K562 (cell line): ENCODE measurements around the gene HSD17B1. TPM values are rescaled to one million over a fixed set of nuclear protein-coding genes. Genes with fewer than 3 reads are reported as not detected.
A peak's percentile ranks its signal among the peaks of the same experiment; 100 is the strongest.

Experiments
- ARID1B ChIP-seq: fragments of 450-650 bp; IDR thresholded peaks from 2 replicates; pipeline ENCODE4 v1.6.1; 2016; ENCODE audit warnings: antibody characterized with exemption, mild to moderate bottlenecking, inconsistent platforms
- ATF7 ChIP-seq: fragments of 450-650 bp; IDR thresholded peaks from 2 replicates; pipeline ENCODE4 v1.7.1; 2014; ENCODE audit warnings: mild to moderate bottlenecking, moderate library complexity
- FOXA1 ChIP-seq: fragments of 450-650 bp; IDR thresholded peaks from 2 replicates; pipeline ENCODE4 v1.6.1; 2016; ENCODE audit warnings: mild to moderate bottlenecking, borderline replicate concordance
- LEF1 ChIP-seq: fragments of 450-650 bp; IDR thresholded peaks from 2 replicates; pipeline ENCODE4 v1.6.1; 2016; ENCODE audit warnings: mild to moderate bottlenecking
- PCBP2 ChIP-seq: fragments of 200-400 bp; formaldehyde crosslinking; IDR thresholded peaks from 2 replicates; pipeline ENCODE4 v1.6.1; 2018; ENCODE audit warnings: low read length, low read depth, mild to moderate bottlenecking, moderate library complexity; ENCODE audit not compliant: poor library complexity, severe bottlenecking
- RBM39 ChIP-seq: fragments of 200-400 bp; formaldehyde crosslinking; optimal IDR thresholded peaks from 2 replicates; pipeline ENCODE3; 2018; ENCODE audit warnings: low read depth, low read length
- SNRNP70 ChIP-seq: fragments of 200-400 bp; formaldehyde crosslinking; optimal IDR thresholded peaks from 2 replicates; pipeline ENCODE3; 2017; ENCODE audit warnings: low read depth, low read length
- TAF15 ChIP-seq: fragments of 200-400 bp; formaldehyde crosslinking; IDR thresholded peaks from 2 replicates; pipeline ENCODE4 v1.6.1; 2017; ENCODE audit warnings: mild to moderate bottlenecking, low read depth, low read length, moderate library complexity
- XRCC4 ChIP-seq: IDR thresholded peaks from one replicate; pipeline ENCODE4 v1.6.1; 2011; ENCODE audit not compliant: insufficient read depth, insufficient read length; ENCODE audit errors: extremely low read depth
- ZNF253 ChIP-seq: fragments of 250-450 bp; sonication (Bioruptor Pico); conservative IDR thresholded peaks from 2 replicates; pipeline ENCODE4 v1.6.1; 2021; ENCODE audit warnings: mild to moderate bottlenecking
- ZNF584 ChIP-seq: fragments of 200-800 bp; sonication (Bioruptor generic); IDR thresholded peaks from 2 replicates; pipeline ENCODE4 v1.6.1; 2016; ENCODE audit warnings: low read depth, mild to moderate bottlenecking, missing genetic modification characterization, missing compliant biosample characterization
- polyA plus RNA-seq, 8 experiments: library from polyadenylated mRNA; depleted of rRNA in 4 of 8; stranded (reverse) in 5 of 8; unstranded in 3 of 8; fragments of >200 nt; fragmentation: Nextera tagmentation in 2 of 8; fragmentation: Illumina TruSeq in 1 of 8; extraction: Ambion mirVana in 2 of 8; extraction: Trizol in 1 of 8; gene quantifications; 2 replicates each; pipeline versions ENCODE4 v1.2.1 to v1.2.3, GENCODE V29; 2011 to 2014; ENCODE audit warnings: inconsistent platforms in 1 of 8, missing spikeins in 1 of 8
- total RNA-seq, 7 experiments: library from RNA; depleted of rRNA in 6 of 7; stranded (reverse); fragments of >200 nt in 6 of 7; fragmentation: Illumina TruSeq in 2 of 7; extraction: Trizol in 2 of 7; gene quantifications; 2 replicates each; pipeline versions ENCODE4 v1.2.1 to v1.2.3, GENCODE V29; 2011 to 2021; ENCODE audit warnings: low replicate concordance in 1 of 7
- TF ChIP-seq, protein P1 (sequence below): fragments of 450-650 bp; formaldehyde crosslinking; IDR thresholded peaks from 2 replicates; pipeline ENCODE4 v1.4.0; 2020; ENCODE audit warnings: mild to moderate bottlenecking
- TF ChIP-seq, protein P2 (sequence below): fragments of 450-650 bp; formaldehyde crosslinking; conservative IDR thresholded peaks from 2 replicates; pipeline ENCODE4 v1.4.0; 2022; ENCODE audit warnings: mild to moderate bottlenecking, missing genetic modification characterization
- TF ChIP-seq, protein P3 (sequence below), 2 experiments: fragments of 450-650 bp; IDR thresholded peaks; 2 replicates each; pipeline ENCODE4 v1.6.1; 2016
- TF ChIP-seq, protein P4 (sequence below), 3 experiments: IDR thresholded peaks in 2 of 3; conservative IDR thresholded peaks in 1 of 3; 2 replicates each; pipeline ENCODE4 v1.5.1; 2011 to 2012; ENCODE audit warnings: low read length in 3 of 3, mild to moderate bottlenecking in 3 of 3, control low read depth in 2 of 3, improper control_type of control experiment in 1 of 3, inconsistent platforms in 1 of 3, low read depth in 1 of 3, mixed read lengths in 1 of 3, moderate library complexity in 1 of 3; ENCODE audit not compliant: insufficient read depth in 2 of 3
- TF ChIP-seq, protein P5 (sequence below): fragments of 450-650 bp; formaldehyde crosslinking; IDR thresholded peaks from 2 replicates; pipeline ENCODE4 v1.4.0; 2020; ENCODE audit warnings: mild to moderate bottlenecking, moderate library complexity

Gene HSD17B1
- total and polyA plus RNA-seq, 9 of the 15 experiments (the other 6 are each of a cell fraction or from before 2014, with no cell fraction given) = 0.55 to 21.1 (median 3.6) TPM

DNA sequence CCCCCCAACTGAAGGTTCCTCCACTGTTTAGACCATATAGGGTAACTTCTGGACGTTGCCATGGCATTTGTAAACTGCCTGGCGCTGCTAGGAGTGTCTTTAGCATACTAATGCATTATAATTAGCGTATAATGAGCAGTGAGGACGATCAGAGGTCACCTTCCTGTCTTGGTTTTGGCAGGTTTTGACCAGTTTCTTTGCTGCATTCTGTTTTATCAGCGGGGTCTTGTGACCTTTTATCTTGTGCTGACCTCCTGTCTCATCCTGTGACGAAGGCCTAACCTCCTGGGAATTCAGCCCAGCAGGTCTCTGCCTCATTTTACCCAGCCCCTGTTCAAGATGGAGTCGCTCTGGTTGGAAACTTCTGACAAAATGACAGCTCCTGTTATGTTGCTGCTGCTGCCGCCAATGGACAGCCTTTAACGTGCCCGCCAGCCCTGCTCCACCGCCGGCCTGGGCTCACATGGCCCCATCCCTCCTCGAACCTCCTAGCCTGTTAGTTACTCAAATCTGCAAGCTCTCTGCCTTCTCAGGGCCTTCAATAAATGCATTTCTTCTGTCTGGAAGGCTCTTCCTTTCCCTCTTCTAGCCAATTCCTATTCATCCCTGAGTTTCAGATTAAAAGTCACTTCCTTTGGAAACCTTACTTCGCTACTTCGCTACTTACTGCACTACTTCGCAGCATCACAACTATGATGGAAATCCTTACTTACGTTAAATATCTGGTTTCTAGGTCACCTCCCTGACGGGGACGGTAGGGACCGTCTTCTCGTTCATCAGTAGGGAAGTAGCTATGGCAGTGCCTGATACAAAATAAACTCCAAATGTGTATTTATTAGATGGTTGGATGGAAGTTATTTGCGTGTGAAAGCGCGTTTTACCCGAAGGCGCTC, 17.3 kb upstream of the HSD17B1 start (continued):
- TF ChIP-seq, protein P1, sequence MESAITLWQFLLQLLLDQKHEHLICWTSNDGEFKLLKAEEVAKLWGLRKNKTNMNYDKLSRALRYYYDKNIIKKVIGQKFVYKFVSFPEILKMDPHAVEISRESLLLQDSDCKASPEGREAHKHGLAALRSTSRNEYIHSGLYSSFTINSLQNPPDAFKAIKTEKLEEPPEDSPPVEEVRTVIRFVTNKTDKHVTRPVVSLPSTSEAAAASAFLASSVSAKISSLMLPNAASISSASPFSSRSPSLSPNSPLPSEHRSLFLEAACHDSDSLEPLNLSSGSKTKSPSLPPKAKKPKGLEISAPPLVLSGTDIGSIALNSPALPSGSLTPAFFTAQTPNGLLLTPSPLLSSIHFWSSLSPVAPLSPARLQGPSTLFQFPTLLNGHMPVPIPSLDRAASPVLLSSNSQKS (CRISPR knock-in tag) = 0 out of 2 replicates have a peak, but pooled peaks have one; percentile 33
- TF ChIP-seq, protein P2, sequence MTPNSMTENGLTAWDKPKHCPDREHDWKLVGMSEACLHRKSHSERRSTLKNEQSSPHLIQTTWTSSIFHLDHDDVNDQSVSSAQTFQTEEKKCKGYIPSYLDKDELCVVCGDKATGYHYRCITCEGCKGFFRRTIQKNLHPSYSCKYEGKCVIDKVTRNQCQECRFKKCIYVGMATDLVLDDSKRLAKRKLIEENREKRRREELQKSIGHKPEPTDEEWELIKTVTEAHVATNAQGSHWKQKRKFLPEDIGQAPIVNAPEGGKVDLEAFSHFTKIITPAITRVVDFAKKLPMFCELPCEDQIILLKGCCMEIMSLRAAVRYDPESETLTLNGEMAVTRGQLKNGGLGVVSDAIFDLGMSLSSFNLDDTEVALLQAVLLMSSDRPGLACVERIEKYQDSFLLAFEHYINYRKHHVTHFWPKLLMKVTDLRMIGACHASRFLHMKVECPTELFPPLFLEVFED (CRISPR knock-in tag) = no peak; the same call in 1 of the 2 replicates
- TF ChIP-seq ARID1B (no peak), ZNF253 (CRISPR knock-in tag) (no peak), ZNF584 (CRISPR knock-in tag) (peak; percentile 98), TAF15 (no peak), XRCC4 (no peak), ATF7 (no peak), RBM39 (no peak), LEF1 (0 out of 2 replicates have a peak, but pooled peaks have one; percentile 56), SNRNP70 (no peak), FOXA1 (no peak), PCBP2 (no peak)
- TF ChIP-seq, protein P3, sequence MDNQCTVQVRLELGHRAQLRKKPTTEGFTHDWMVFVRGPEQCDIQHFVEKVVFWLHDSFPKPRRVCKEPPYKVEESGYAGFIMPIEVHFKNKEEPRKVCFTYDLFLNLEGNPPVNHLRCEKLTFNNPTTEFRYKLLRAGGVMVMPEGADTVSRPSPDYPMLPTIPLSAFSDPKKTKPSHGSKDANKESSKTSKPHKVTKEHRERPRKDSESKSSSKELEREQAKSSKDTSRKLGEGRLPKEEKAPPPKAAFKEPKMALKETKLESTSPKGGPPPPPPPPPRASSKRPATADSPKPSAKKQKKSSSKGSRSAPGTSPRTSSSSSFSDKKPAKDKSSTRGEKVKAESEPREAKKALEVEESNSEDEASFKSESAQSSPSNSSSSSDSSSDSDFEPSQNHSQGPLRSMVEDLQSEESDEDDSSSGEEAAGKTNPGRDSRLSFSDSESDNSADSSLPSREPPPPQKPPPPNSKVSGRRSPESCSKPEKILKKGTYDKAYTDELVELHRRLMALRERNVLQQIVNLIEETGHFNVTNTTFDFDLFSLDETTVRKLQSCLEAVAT (IDR thresholded peaks at IDR 0.05) = no peak
- TF ChIP-seq, protein P4, sequence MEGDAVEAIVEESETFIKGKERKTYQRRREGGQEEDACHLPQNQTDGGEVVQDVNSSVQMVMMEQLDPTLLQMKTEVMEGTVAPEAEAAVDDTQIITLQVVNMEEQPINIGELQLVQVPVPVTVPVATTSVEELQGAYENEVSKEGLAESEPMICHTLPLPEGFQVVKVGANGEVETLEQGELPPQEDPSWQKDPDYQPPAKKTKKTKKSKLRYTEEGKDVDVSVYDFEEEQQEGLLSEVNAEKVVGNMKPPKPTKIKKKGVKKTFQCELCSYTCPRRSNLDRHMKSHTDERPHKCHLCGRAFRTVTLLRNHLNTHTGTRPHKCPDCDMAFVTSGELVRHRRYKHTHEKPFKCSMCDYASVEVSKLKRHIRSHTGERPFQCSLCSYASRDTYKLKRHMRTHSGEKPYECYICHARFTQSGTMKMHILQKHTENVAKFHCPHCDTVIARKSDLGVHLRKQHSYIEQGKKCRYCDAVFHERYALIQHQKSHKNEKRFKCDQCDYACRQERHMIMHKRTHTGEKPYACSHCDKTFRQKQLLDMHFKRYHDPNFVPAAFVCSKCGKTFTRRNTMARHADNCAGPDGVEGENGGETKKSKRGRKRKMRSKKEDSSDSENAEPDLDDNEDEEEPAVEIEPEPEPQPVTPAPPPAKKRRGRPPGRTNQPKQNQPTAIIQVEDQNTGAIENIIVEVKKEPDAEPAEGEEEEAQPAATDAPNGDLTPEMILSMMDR (IDR thresholded peaks at IDR 0.05 in 2 of 3, conservative IDR thresholded peaks at IDR 0.05 in 1 of 3; ENCODE audit: insufficient read depth in 2 of 3, low read depth in 1 of 3, low read length in 3 of 3) = no peak; a peak in 1 of 6 replicates
- TF ChIP-seq, protein P5, sequence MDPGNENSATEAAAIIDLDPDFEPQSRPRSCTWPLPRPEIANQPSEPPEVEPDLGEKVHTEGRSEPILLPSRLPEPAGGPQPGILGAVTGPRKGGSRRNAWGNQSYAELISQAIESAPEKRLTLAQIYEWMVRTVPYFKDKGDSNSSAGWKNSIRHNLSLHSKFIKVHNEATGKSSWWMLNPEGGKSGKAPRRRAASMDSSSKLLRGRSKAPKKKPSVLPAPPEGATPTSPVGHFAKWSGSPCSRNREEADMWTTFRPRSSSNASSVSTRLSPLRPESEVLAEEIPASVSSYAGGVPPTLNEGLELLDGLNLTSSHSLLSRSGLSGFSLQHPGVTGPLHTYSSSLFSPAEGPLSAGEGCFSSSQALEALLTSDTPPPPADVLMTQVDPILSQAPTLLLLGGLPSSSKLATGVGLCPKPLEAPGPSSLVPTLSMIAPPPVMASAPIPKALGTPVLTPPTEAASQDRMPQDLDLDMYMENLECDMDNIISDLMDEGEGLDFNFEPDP (CRISPR knock-in tag) = 0 out of 2 replicates have a peak, but pooled peaks have one; percentile 82
